ENCODE data around the gene ZNF646.

GRCh38 chr16:31033709-31034492, 40.3 kb upstream of the ZNF646 start:
- TF ChIP-seq CTCF (IDR thresholded peaks at IDR 0.05) = no peak
- no peak for TF ChIP-seq EP300 (IDR thresholded peaks at IDR 0.05; ENCODE audit: low read depth)
- TF ChIP-seq POLR2A (IDR thresholded peaks at IDR 0.05) = peak; percentile 62

Data from transverse colon (tissue), 3 donors.